ENCODE results near the gene KIAA0930. TPM values are rescaled to one million over a fixed set of nuclear protein-coding genes. Genes with fewer than 3 reads are reported as not detected.

KIAA0930 gene
- total RNA-seq, 1 donor from 2014 or later = 18.6 TPM

DNA sequence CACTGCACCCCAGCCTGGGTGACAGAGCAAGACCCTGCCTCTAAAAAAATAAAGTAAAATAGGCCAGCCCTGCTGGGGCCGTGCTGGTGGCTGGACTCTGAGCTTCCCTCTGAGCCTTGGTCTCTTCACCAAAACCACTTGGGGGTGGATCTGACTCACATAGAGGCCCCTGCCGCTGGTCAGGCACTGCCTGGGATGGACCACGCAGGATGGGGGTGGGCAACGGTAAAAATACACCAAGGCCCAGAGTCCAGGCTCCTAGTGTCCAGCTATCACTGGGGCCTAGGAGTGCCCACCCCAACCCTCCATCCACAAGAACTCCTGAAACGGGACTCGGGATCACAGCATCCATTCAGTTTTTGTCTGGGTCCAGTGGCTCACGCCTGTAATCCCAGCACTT, 31.8 kb upstream of the KIAA0930 start:
- TF ChIP-seq, protein P1, sequence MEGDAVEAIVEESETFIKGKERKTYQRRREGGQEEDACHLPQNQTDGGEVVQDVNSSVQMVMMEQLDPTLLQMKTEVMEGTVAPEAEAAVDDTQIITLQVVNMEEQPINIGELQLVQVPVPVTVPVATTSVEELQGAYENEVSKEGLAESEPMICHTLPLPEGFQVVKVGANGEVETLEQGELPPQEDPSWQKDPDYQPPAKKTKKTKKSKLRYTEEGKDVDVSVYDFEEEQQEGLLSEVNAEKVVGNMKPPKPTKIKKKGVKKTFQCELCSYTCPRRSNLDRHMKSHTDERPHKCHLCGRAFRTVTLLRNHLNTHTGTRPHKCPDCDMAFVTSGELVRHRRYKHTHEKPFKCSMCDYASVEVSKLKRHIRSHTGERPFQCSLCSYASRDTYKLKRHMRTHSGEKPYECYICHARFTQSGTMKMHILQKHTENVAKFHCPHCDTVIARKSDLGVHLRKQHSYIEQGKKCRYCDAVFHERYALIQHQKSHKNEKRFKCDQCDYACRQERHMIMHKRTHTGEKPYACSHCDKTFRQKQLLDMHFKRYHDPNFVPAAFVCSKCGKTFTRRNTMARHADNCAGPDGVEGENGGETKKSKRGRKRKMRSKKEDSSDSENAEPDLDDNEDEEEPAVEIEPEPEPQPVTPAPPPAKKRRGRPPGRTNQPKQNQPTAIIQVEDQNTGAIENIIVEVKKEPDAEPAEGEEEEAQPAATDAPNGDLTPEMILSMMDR (IDR thresholded peaks at IDR 0.05; ENCODE audit: borderline replicate concordance) = no peak
- no peak for DNase-seq
- H3K27ac ChIP-seq (replicated peaks) = peak overlapping the region; percentile 91
- no peak overlapping the region for H3K4me3 ChIP-seq
- H3K9me3 ChIP-seq (replicated peaks) = no peaks in the 10 kb centered on the region
- peaks cover 7% of the 10 kb centered on the region for H3K27me3 ChIP-seq (ENCODE audit: low read depth)
- intact Hi-C loops (cut with micrococcal nuclease) = no loop called here
- H3K36me3 ChIP-seq = no peaks in the 10 kb centered on the region
- H3K4me1 ChIP-seq = peaks cover 49% of the 10 kb centered on the region

DNA sequence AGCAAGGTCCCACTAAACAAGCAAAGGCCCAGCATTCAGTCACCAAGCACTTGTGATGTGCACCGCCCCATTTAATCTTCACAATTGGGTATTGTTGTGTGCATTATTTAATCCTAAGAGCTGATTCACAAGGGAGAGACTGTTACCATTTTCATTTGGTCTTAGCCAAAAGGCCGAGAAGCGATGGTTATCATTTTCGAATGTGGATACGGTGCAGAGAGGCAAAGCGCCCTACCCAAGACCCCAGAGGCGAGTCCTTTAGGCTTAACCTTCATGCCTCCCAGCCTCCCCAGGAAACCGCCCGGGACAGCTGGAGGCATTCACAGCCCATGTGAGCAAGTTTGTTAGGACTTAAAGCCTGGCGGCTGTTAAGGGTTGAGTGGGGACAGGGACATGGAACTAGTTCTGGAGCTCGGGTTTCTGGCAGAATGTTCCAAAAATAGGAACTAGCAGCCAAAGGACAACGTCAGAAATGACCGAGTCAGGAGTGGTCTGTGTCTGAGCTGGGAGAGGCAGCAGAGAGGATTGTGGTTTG, 31.0 kb upstream of the KIAA0930 start:
- Histone ChIP-seq H3K36me3 (no peaks in the 10 kb centered on the region), H3K27ac (replicated peaks) (peak overlapping the region; percentile 91), H3K4me1 (peaks cover 49% of the 10 kb centered on the region), H3K4me3 (no peak overlapping the region), H3K9me3 (replicated peaks) (no peaks in the 10 kb centered on the region), H3K27me3 (ENCODE audit: low read depth) (peaks cover 10% of the 10 kb centered on the region)
- TF ChIP-seq, protein P1 (IDR thresholded peaks at IDR 0.05; ENCODE audit: borderline replicate concordance) = no peak
- peak; percentile 71 for DNase-seq
- intact Hi-C loops (cut with micrococcal nuclease) = no loop called here

DNA sequence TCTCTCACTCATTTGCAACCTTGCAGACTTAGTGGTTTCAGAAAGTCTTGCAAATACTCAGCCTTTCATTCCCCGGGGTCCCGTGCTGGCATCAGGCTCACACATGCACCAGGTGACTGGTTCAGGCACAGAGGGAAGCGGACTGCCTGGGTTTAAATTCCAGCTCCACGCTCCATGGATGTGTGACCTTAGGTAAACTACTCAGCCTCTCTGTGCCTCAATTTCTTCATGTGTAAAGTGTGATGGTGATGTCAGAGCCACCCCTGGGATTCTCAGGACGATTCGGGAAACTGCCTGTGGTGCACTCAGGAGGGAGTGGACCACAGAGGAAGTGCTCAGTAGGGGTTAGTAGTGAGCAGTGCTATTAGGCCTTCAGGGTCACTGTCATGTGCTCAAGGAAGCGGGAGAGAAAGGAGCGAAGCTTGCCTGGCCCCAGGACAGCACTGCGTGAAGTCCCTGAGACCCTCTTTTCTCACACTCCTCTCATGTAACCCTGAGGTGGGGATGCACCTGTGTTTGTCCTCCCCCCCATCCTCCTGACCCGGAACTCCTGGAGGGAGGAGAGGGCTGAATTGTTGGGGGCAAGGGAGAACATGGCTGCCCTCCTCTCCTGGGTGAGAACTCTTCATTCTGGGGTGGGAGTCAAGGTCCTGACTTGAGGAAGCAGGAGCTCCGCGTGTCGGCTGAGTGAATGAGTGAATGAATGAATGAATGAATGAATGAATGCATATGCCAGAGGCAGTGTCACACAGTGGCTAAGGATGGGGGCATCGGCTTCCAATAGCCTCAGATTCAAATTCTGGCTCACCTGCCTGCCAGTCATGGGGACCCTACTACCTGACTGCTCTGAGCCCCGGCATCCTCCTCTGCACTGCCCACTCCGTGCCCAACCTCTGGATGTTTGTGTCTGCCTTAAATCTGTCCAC, 29.7 kb upstream of the KIAA0930 start:
- TF ChIP-seq, protein P1 (IDR thresholded peaks at IDR 0.05; ENCODE audit: borderline replicate concordance) = no peak

DNA sequence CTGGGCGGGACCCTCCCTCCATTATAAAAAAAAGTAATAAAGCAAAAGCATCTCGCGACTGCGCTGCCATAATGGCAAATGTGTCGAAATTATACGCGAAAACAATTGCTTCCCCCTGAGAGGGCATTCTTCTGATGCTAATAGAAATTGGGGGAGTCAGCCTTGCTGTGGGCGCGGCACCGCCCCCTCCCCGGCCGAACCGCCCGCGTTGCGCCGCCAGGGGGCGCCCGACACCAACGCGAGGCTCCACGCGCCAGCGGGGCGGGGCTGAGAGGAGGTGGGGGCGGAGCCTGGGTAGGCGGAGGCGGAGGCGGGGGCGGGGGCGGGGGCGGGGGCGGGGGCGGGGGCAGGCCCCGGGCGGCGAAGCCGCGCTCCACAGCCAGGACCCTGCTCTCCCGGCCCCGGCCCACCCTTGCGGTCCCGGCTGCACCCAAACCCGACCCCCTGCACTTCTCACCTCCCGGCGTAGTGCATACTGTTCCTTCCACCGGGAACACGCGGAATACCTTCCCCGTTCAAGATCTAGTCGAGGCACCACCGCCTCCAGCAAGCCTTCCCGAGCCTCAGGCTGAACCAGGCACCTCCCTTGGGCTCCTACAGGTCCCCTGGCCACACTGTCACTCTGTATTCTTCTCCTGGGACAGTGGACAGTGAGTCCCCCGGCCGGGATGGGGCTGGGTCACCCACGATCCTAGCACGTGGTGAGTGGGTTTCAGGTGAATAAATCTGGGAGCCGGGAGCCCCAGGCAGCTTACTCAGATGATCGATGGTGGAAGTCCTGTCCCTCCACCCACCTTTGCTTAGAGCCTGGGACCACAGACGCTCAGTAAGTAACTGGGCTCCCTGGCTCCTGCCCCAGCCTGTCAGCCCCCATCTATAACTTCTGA, 28.5 kb upstream of the KIAA0930 start:
- intact Hi-C loops (cut with micrococcal nuclease) = no loop called here
- DNase-seq = peak; percentile 84
- Histone ChIP-seq H3K36me3 (no peaks in the 10 kb centered on the region), H3K27me3 (ENCODE audit: low read depth) (peaks cover 14% of the 10 kb centered on the region), H3K27ac (replicated peaks) (peak overlapping the region; percentile 91), H3K9me3 (replicated peaks) (no peaks in the 10 kb centered on the region), H3K4me1 (peaks cover 49% of the 10 kb centered on the region), H3K4me3 (peak overlapping the region; percentile 72)
- TF ChIP-seq, protein P1 (IDR thresholded peaks at IDR 0.05; ENCODE audit: borderline replicate concordance) = peak; percentile 97

More for the DNA sequence above, 29.7 kb upstream of the KIAA0930 start:
- H3K27ac ChIP-seq (replicated peaks) = peak overlapping the region; percentile 91
- peaks cover 49% of the 10 kb centered on the region for H3K4me1 ChIP-seq
- no peak for DNase-seq
- H3K36me3 ChIP-seq = no peaks in the 10 kb centered on the region
- peaks cover 12% of the 10 kb centered on the region for H3K27me3 ChIP-seq (ENCODE audit: low read depth)
- intact Hi-C loops (cut with micrococcal nuclease) = no loop called here
- H3K4me3 ChIP-seq = no peak overlapping the region
- H3K9me3 ChIP-seq (replicated peaks) = no peaks in the 10 kb centered on the region
